Cardiac fibroblast (primary cell): ENCODE results near the gene DGKQ.

Source experiments
- DNase-seq, 2 donors: peaks; one replicate each; pipeline versions ENCODE4 v3.0.0 to v3.0.0-alpha.2; 2010; ENCODE audit warnings: low read depth in 2 of 2
- H3K4me3 ChIP-seq, 2 donors: replicated peaks in 1 of 2; 1 replicate in 1 of 2; 2 replicates in 1 of 2; pipeline ENCODE4 v1.5.1; 2011; ENCODE audit warnings: low read depth in 2 of 2, low read length in 2 of 2, mild to moderate bottlenecking in 2 of 2, moderate library complexity in 1 of 2
- CTCF ChIP-seq: IDR thresholded peaks from one replicate; pipeline ENCODE4 v1.5.1; 2011; ENCODE audit warnings: low read depth, mild to moderate bottlenecking, low read length, inconsistent platforms

Gene DGKQ

DNA sequence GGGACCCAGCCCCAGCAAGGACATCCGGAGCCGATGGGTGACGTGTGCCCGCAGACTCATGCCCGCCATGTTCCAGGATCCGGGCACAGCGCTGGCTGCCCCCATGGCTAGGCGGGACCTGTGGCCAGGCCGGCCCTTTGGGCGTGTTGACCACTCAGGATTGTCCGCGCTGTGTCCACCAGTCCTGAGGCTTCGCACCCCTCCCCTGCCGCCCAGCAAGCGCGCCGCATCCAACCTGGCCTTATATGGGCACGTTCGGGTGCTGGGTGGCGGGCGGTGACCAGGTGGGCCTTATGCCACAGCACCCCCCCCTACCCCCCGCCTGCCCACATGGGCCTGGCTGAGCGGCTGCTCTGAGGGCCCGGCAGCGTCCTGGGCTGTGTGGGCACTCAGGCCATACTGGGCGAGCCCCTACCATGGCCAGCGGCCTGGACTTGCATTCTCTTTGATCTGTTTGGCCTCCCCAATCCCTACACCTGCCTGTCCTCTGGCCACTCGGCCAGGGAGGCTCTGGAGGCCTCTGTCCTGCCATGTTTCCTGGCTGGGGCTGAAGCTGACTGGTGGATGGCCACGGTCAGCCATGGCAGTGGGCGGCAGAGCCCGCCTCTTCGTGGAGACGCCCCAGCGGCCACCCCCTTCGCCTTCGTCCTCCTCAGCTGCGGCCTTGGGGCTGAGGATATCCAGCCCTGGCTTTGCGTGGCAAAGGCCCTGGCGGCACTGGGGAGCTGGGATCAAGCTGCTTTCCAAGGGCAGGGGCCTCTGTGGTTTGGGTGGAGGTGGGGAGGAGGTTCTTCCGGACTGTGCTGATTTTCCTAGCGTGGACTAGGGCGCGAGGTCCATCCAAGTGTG lies 40.1 kb upstream of the DGKQ start:
- no peak overlapping the region for H3K4me3 ChIP-seq
- TF ChIP-seq CTCF: no peak
- DNase-seq: no peak

GRCh38 chr4:1012034-1012739 lies 38.8 kb upstream of the DGKQ start:
- DNase-seq: peak in 1 of 2 donors; percentile 27
- TF ChIP-seq CTCF: no peak
- H3K4me3 ChIP-seq: peak overlapping the region; percentile 39 to 61

- TF ChIP-seq CTCF: no peak
- peak overlapping the region in 1 of 2 donors; percentile 39 for H3K4me3 ChIP-seq
These were observed 38.3 kb upstream of the DGKQ start for GRCh38 chr4:1011666-1012033.

GRCh38 chr4:1011022-1011665 lies 37.8 kb upstream of the DGKQ start, which contains the start of gene FGFRL1:
Gene FGFRL1 (plus strand): TSS chr4:1011626. CDS start chr4:1012486, 860 bp downstream.
- TF ChIP-seq CTCF: no peak
- DNase-seq: peak; percentile 84 to 93
- H3K4me3 ChIP-seq: peak within 1 kb of the TSS; percentile 49 to 61

More at GRCh38 chr4:1011666-1012033, 38.3 kb upstream of the DGKQ start:
- no peak for DNase-seq

DNA sequence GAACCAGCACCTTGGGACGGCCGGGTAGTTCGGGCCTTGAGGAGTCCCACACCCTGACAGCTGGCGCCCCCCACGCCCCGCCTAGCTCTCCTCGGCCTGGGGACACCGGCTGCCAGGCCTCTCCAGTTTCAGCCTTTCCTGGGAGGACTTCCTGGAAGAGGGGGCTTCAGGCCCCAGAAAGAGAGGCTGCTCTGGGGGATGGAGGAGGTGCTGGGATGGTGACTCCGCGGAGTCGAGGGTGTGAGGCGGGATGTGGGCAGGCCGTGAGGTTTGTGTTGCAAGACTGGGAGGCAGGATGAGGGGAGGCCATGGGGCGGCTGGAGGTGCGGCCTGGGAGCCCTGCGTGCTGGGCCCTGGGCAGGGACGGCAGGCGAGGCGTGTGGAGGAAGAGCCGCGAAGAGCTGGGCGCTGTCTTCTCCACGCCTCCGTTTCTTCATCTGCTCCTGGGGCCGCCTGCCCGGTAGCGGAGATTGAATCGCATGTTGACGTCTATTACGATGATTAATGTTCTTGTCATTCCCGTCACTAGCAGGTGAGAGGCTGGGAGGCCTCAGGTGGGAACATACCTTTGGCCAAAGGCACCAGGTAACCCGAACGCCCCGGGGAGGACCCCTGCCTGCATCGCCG lies 37.1 kb upstream of the DGKQ start:
- TF ChIP-seq CTCF: no peak
- DNase-seq: peak; percentile 90 to 91
- H3K4me3 ChIP-seq: peak overlapping the region; percentile 19 to 49
